ENCODE data around the gene EPS15. TPM values are rescaled to one million over a fixed set of nuclear protein-coding genes. Genes with fewer than 3 reads are reported as not detected.
A peak's percentile ranks its signal among the peaks of the same experiment; 100 is the strongest.

The EPS15 gene
- total and polyA plus RNA-seq, 10 of the 15 experiments (the other 5 are each of a cell fraction or from before 2014, with no cell fraction given), result 24.7 to 87.8 (median 56.3) TPM

- no peak for TF ChIP-seq ZNF274 (IDR thresholded peaks at IDR 0.05; ENCODE audit: insufficient read depth, insufficient read length)
- no peak for TF ChIP-seq TCF12 (IDR thresholded peaks at IDR 0.05; ENCODE audit: low read depth, low read length)
- peak; percentile 87 for TF ChIP-seq GATAD2B (conservative IDR thresholded peaks at IDR 0.05; ENCODE audit: low read depth)
- TF ChIP-seq LARP7 (IDR thresholded peaks at IDR 0.05), result peak; percentile 98
- no peak for TF ChIP-seq SPI1 (IDR thresholded peaks at IDR 0.05; ENCODE audit: borderline replicate concordance, insufficient read depth, low read depth, low read length)
- TF ChIP-seq ETV6 (conservative IDR thresholded peaks at IDR 0.05 in 1 of 2, IDR thresholded peaks at IDR 0.05 in 1 of 2; ENCODE audit: borderline replicate concordance in 1 of 2, low read depth in 1 of 2), result no peak
- no peak for TF ChIP-seq TAF1 (IDR thresholded peaks at IDR 0.05; ENCODE audit: borderline replicate concordance, low read depth, low read length)
- TF ChIP-seq IKZF1 (conservative IDR thresholded peaks at IDR 0.05), result peak; percentile 78
- no peak for TF ChIP-seq BMI1 (IDR thresholded peaks at IDR 0.05; ENCODE audit: borderline replicate concordance)
- no peak for TF ChIP-seq USF1 (IDR thresholded peaks at IDR 0.05; ENCODE audit: borderline replicate concordance, extremely low read length, insufficient read depth, low read depth, low read length)
- no peak for TF ChIP-seq HDAC6 (IDR thresholded peaks at IDR 0.05; ENCODE audit: unreplicated experiment)
- TF ChIP-seq RFX5 (IDR thresholded peaks at IDR 0.05; ENCODE audit: low read depth, low read length), result no peak
- TF ChIP-seq TCF7 (IDR thresholded peaks at IDR 0.05; ENCODE audit: borderline replicate concordance), result no peak
- TF ChIP-seq NFYB (IDR thresholded peaks at IDR 0.05; ENCODE audit: insufficient read depth, low read depth, low read length), result no peak
- TF ChIP-seq PML (IDR thresholded peaks at IDR 0.05; ENCODE audit: low read length), result 0 out of 2 replicates have a peak, but pooled peaks have one; percentile 11
These were observed 449 bp downstream of the EPS15 start (continued) for GRCh38 chr1:51518586-51519047.
